Uterus (tissue), 4 donors: ENCODE results near the gene NDUFA11. TPM values are rescaled to one million over a fixed set of nuclear protein-coding genes. Genes with fewer than 3 reads are reported as not detected.
A peak's percentile ranks its signal among the peaks of the same experiment; 100 is the strongest.

Source experiments
- DNase-seq, 2 donors: peaks; one replicate each; pipeline ENCODE4 v3.0.0-alpha.2; 2019 to 2020
- H3K27ac ChIP-seq, 2 donors: fragments of 200-600 bp; sonication (generic); 1 replicate in 1 of 2; 2 replicates in 1 of 2; pipeline ENCODE4 v1.5.1; 2016 to 2018
- H3K27me3 ChIP-seq, 2 donors: fragments of 200-600 bp; sonication (generic); one replicate each; pipeline ENCODE4 v1.5.1; 2018 to 2019; ENCODE audit warnings: control low read depth in 1 of 2
- H3K36me3 ChIP-seq, 2 donors: fragments of 200-600 bp; sonication (generic); one replicate each; pipeline ENCODE4 v1.5.1; 2019; ENCODE audit warnings: control low read depth in 1 of 2
- H3K4me1 ChIP-seq, 2 donors: fragments of 200-600 bp; sonication (generic); one replicate each; pipeline ENCODE4 v1.5.1; 2018 to 2019; ENCODE audit warnings: control low read depth in 1 of 2
- H3K4me3 ChIP-seq, 2 donors: fragments of 200-600 bp; sonication (generic); 1 replicate in 1 of 2; 2 replicates in 1 of 2; pipeline ENCODE4 v1.5.1; 2018 to 2019; ENCODE audit warnings: mild to moderate bottlenecking in 1 of 2
- H3K9me3 ChIP-seq, 2 donors: fragments of 200-600 bp; sonication (generic); one replicate each; pipeline ENCODE4 v1.5.1; 2019; ENCODE audit warnings: control low read depth in 1 of 2
- POLR2A ChIP-seq, 2 donors: fragments of 450-650 bp; IDR thresholded peaks; one replicate each; pipeline ENCODE4 v1.6.1; 2016; ENCODE audit warnings: antibody characterized with exemption in 2 of 2, mild to moderate bottlenecking in 1 of 2, moderate library complexity in 1 of 2
- intact Hi-C: fragments of 100-400 bp; cut with DNase I; formaldehyde crosslinking; loops from one replicate; pipeline ENCODE4 v1.15.1; 2023; ENCODE audit warnings: low total_unique reads
- total RNA-seq, 4 donors: library from RNA; depleted of rRNA in 3 of 4; stranded (reverse); fragments of >200 nt in 3 of 4; gene quantifications; one replicate each; pipeline versions ENCODE4 v1.1.0 to v1.2.4, GENCODE V29; 2014 to 2023
- TF ChIP-seq, protein P1 (sequence below), 4 experiments: fragments of 200-600 bp in 2 of 4; fragments of 450-650 bp in 2 of 4; sonication (generic) in 2 of 4; IDR thresholded peaks; one replicate each; pipeline ENCODE4 v1.5.1; 2016 to 2019; ENCODE audit warnings: antibody characterized with exemption in 4 of 4, mild to moderate bottlenecking in 2 of 4, moderate library complexity in 1 of 4
- donor health status: DM: yes; HTN: yes; CAD: no.

The NDUFA11 gene
- total RNA-seq, 4 donors from 2014 or later = 68.7 to 261 (median 150) TPM

DNA sequence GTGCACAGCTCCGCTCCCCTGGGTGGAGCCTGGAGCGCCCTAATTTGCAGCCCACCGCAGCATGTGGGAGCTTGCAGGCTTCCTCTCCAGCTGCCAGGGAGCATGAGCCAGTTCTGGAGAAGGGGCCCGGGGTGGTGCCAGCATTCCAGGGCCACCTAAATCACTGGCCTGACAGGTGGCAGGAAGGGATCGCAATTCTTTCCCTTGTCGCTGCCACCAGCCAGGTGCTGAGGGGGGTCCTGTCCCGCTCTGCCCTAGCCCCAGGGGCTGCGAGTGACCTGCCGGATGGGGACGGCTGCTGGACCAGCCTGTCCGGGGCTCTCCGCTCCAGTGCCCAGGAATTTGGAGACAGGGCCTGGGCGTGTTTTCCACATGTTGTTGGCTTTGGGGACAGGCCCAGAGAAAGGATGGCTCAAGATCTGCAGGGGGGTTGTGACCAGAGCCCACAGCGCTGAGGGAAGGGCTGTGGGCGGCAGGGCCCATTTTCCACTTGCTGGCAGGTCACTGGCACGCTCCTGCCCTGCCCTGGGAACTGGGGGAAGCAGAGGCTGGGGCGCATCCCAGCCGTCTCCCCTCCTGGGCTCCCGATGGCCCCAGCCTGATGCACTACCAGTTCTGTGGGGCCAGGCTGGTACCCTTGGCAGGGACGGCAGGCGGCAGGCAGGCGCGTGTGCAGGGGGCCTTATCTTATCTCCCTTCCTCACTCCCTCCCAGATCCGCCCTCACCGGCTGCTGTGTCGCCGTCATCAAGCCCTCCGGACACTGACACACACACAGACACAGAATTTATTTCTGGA is 9.5 kb downstream of the NDUFA11 start:
- intact Hi-C loops = no loop called here
- no peak overlapping the region for H3K4me3 ChIP-seq
- no peaks in the 10 kb centered on the region for H3K9me3 ChIP-seq
- DNase-seq = no peak
- no peaks in the 10 kb centered on the region for H3K36me3 ChIP-seq
- TF ChIP-seq, protein P1, sequence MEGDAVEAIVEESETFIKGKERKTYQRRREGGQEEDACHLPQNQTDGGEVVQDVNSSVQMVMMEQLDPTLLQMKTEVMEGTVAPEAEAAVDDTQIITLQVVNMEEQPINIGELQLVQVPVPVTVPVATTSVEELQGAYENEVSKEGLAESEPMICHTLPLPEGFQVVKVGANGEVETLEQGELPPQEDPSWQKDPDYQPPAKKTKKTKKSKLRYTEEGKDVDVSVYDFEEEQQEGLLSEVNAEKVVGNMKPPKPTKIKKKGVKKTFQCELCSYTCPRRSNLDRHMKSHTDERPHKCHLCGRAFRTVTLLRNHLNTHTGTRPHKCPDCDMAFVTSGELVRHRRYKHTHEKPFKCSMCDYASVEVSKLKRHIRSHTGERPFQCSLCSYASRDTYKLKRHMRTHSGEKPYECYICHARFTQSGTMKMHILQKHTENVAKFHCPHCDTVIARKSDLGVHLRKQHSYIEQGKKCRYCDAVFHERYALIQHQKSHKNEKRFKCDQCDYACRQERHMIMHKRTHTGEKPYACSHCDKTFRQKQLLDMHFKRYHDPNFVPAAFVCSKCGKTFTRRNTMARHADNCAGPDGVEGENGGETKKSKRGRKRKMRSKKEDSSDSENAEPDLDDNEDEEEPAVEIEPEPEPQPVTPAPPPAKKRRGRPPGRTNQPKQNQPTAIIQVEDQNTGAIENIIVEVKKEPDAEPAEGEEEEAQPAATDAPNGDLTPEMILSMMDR (IDR thresholded peaks at IDR 0.05) = no peak
- no peak for TF ChIP-seq POLR2A (IDR thresholded peaks at IDR 0.05)
- H3K27me3 ChIP-seq = no peaks in the 10 kb centered on the region
- no peak overlapping the region for H3K27ac ChIP-seq
- H3K4me1 ChIP-seq = peaks cover 0 to 7% of the 10 kb centered on the region in 2 donors

DNA sequence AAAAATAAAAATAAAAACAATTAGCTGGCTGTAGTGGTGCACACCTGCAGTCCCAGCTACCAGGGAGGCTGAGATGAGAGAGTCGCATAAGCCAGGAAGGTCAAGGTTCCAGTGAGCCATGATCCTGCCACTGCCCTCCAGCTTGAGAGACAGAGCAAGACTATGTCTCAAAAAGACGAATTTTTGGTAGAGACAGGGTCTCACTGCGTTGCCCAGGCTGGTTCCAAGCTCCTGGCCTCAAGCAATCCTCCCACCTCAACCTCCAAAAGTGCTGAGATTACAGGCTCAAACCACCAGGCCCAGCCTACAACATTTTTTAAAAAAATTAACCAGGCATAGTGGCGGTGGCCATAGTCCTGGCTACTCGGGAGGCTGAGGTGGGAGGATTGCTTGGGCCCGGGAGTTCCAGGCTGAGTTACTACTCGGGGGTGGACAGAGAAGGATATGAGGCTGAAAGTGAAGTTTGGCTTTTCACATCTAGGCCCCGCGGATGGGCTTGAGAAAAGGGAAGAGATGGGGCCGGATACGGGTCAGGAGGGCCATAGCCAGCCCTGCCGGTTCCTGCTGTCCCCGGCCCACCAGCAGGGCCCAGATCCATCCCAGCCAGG is 10.2 kb downstream of the NDUFA11 start:
- Histone ChIP-seq H3K4me1 (peaks cover 0 to 7% of the 10 kb centered on the region in 2 donors), H3K27ac (no peak overlapping the region), H3K36me3 (no peaks in the 10 kb centered on the region), H3K9me3 (no peaks in the 10 kb centered on the region), H3K27me3 (no peaks in the 10 kb centered on the region), H3K4me3 (no peak overlapping the region)
- intact Hi-C loops = no loop called here
- TF ChIP-seq, protein P1 (IDR thresholded peaks at IDR 0.05) = no peak
- TF ChIP-seq POLR2A (IDR thresholded peaks at IDR 0.05) = no peak
- DNase-seq = no peak

DNA sequence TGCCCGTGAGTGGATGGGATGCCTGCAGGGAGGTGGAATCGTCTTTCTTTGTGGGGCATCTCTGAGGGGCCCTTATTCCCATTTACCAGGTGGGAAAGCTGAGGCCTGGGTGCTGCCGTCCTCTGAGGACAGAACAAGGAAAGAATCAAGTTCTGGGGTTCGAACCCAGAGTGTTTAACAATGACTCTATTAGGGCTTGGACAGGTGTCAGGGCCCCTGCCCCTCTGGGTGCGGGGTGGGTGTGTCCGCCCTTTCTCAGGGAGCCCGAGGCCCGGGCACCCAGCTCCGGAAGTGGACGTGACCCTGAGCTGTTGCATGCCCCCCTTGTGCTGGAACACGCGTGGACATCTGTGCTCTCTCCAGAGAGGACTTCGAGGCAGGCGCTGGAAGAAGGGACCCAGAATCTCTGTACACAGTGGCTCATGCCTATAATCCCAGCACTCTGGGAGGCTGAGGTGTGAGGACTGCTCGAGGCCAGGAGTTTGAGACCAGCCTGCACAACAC is 10.8 kb downstream of the NDUFA11 start:
- Histone ChIP-seq H3K27ac (no peak overlapping the region), H3K4me1 (peaks cover 0 to 7% of the 10 kb centered on the region in 2 donors), H3K4me3 (no peak overlapping the region), H3K9me3 (no peaks in the 10 kb centered on the region), H3K27me3 (no peaks in the 10 kb centered on the region), H3K36me3 (no peaks in the 10 kb centered on the region)
- DNase-seq = no peak
- TF ChIP-seq, protein P1 (IDR thresholded peaks at IDR 0.05) = no peak
- intact Hi-C loops = no loop called here

DNA sequence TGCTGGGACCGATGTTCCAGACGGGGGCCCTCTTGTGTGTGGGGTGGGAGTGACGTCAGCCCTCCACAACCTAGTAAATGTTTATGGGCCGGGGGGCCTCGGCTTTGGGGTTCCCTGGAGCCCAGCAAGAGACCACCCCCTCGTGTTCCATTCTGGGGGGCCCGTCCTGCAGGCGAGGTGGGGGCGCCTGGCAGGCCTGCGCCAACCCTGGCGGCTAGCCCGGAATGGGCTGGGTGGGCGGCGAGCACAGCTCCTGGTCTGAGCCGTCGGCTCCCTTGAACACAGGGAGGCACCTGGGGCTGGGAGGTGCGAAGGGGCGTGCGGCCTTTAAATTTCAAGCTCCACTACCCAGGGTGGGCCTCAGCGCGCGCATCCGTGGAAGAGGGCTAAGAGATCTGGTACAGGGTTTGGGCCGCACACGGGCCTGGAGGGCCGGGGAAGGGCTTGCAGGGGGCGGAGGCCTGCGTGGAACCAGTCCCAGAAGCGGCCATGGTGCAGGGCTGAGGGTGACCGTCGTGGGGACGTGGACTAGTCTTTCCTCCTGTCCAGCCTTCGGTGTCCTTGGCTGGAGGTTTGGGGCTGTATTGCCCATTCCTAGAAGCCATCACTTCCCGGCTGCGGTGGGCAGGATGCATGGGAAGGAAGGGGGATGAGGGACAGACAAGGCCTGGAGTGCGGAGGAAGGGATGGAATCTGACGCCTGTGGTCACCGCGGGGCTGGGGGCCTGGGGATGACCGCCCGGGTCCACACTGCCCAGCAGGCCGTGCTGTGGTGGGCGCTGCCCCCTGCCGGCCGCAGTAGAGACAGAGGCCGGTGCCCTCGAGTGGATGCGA is 11.4 kb downstream of the NDUFA11 start:
- H3K4me1 ChIP-seq = peaks cover 0 to 7% of the 10 kb centered on the region in 2 donors
- intact Hi-C loops = no loop called here
- TF ChIP-seq, protein P1 (IDR thresholded peaks at IDR 0.05) = peak; percentile 42 to 79 (median 52)
- TF ChIP-seq POLR2A (IDR thresholded peaks at IDR 0.05) = no peak
- no peak overlapping the region for H3K4me3 ChIP-seq
- no peaks in the 10 kb centered on the region for H3K9me3 ChIP-seq
- no peaks in the 10 kb centered on the region for H3K36me3 ChIP-seq
- no peak overlapping the region for H3K27ac ChIP-seq
- H3K27me3 ChIP-seq = no peaks in the 10 kb centered on the region
- no peak for DNase-seq
